ENCODE measurements around the gene KRTAP29-1. TPM values are rescaled to one million over a fixed set of nuclear protein-coding genes. Genes with fewer than 3 reads are reported as not detected.

The KRTAP29-1 gene, protein sequence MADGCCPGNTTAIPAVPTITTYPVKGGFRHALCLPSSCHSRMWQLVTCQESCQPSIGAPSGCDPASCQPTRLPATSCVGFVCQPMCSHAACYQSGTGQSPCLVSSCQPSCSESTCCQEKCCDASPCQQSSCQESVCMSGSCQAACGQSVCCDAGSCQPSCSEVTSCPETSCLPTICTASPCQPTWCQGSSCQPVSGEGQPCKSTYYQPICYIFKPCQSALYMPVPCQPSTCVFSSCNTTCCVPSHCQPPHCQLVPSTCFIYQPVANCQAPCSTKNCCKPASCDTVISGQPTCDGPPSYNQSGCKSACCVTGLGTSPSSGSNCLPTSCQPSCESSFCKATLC
- total RNA-seq = under 1 TPM in 1 of 2 experiments, not detected in 1; 0.20 TPM

DNA sequence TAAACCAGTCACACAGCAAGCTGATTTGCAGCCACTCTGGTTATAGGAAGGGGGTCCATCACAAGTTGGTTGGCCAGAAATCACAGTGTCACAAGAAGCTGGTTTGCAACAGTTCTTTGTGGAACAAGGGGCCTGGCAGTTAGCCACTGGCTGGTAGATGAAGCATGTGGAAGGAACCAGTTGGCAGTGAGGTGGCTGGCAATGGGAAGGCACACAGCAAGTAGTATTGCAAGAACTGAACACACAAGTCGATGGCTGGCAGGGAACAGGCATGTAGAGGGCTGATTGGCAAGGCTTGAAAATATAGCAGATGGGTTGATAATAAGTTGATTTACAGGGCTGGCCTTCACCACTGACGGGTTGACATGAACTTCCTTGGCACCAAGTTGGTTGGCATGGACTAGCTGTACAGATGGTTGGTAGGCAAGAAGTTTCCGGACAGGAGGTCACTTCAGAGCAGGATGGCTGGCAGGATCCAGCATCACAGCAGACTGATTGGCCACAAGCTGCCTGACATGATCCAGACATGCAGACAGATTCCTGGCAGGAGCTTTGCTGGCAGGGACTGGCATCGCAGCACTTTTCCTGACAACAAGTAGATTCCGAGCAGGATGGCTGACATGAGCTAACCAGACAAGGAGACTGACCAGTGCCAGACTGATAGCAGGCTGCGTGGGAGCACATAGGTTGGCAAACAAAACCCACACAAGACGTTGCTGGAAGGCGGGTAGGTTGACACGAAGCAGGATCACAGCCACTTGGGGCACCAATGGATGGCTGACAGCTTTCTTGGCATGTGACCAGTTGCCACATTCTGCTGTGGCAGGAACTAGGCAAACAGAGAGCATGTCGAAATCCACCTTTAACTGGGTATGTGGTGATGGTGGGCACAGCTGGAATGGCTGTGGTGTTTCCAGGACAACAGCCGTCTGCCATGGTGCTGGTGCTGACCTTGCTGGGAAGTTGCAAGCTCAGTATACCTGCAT, at the start of gene KRTAP29-1:
Gene KRTAP29-1, minus strand, starts transcription at position 936 of the 986 bp plus-strand sequence. Its CDS starts 0 bp downstream, at position 936.

GRCh38 chr17:41350381-41350878, 47.8 kb upstream of the KRTAP29-1 start, which contains the start of gene KRT33A:
KRT33A (minus strand) TSS chr17:41350828; CDS start chr17:41350767, 61 bp downstream.

DNA sequence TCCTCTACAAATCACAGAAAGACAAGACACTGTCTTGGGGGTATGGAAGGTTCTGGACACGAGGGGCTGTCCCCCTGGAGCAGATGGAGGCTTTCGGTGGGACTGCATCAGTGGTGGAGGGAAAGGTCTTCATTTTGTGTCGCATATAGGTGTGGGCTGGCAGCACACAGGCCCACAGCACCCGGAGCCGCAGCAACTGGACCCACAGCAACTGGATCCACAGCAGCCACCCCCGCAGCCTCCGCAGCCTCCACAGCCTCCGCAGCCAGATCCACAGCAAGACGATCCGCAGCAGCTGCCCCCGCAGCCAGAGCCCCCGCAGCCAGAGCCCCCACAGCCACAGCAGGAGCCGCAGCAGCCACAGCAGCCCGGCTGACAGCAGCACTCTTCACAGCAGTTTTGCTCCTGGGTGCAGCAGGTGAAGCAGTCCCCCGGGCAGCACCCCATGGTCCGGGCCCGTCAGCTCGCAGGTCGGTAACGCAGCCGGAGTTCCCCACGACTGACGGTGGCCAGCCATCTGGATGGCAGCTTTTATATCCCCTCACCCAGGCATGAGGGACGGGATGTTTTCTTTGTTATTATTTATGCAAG, 12.6 kb upstream of the KRTAP29-1 start, which contains the start of gene KRTAP17-1:
Gene KRTAP17-1, minus strand, starts transcription at position 507 of the 591 bp plus-strand sequence. Its CDS starts 60 bp downstream, at position 447.

DNA sequence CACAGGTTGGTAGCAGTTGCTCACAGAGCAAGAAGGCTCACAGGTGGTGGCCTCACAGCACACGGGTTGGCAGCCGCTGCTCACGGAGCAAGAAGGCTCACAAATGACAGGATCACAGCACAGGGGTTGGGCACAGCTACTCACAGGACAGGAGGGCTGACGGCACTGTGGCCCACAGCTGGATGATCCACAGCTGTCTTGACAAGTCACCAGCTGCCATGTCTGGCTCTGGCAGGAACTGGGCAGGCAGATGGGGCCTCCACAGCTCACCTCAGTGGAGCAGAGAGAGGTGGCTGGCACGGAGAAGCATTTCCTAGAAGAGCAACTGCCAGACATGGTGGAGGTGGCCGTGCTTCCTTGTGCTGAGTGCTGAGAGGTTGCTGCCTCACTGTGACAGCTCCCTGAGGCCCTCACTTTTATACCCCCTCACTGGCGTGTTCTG, 6.3 kb upstream of the KRTAP29-1 start, which contains the start of gene KRTAP16-1:
Gene KRTAP16-1, minus strand, starts transcription at position 392 of the 442 bp plus-strand sequence. Its CDS starts 56 bp downstream, at position 336.

DNA sequence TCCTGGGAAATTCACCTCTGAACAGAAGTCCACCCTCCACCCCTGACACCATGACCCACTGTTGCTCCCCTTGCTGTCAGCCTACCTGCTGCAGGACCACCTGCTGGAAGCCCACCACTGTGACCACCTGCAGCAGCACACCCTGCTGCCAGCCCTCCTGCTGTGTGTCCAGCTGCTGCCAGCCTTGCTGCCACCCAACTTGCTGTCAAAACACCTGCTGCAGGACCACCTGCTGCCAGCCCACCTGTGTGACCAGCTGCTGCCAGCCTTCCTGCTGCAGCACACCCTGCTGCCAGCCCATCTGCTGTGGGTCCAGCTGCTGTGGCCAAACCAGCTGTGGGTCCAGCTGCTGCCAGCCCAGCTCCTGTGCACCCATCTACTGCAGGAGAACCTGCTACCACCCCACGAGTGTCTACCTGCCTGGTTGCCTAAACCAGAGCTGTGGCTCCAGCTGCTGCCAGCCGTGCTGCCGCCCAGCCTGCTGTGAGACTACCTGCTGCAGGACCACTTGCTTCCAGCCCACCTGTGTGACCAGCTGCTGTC, 26.9 kb downstream of the KRTAP29-1 start, which contains the start of gene KRTAP9-7:
Gene KRTAP9-7, plus strand, starts transcription at position 51 of the 543 bp plus-strand sequence. Its CDS starts 0 bp downstream, at position 51.

GRCh38 chr17:41265078-41265477, 37.6 kb downstream of the KRTAP29-1 start, which contains the start of gene KRTAP9-6:
KRTAP9-6 (plus strand) TSS chr17:41265378; CDS start chr17:41265378, 0 bp downstream.

GRCh38 chr17:41255381-41256290, 47.0 kb downstream of the KRTAP29-1 start, which contains the start of gene KRTAP9-9:
KRTAP9-9 (plus strand) TSS chr17:41255384.

Other genes with a start within 250 kb of the KRTAP29-1 start
- not detected for gene KRTAP2-2, start 247.6 kb downstream of the KRTAP29-1 start, total RNA-seq
- gene KRTAP2-3, start 242.7 kb downstream of the KRTAP29-1 start, total RNA-seq = not detected
- not detected for gene KRTAP2-4, start 237.0 kb downstream of the KRTAP29-1 start, total RNA-seq
- gene KRTAP4-7, start 218.7 kb downstream of the KRTAP29-1 start, total RNA-seq = not detected
- gene KRTAP4-8, start 204.7 kb downstream of the KRTAP29-1 start, total RNA-seq = not detected
- gene KRTAP4-16, start 200.6 kb downstream of the KRTAP29-1 start, total RNA-seq = not detected
- not detected for gene KRTAP4-9, start 197.5 kb downstream of the KRTAP29-1 start, total RNA-seq
- not detected for gene KRTAP4-11, start 184.5 kb downstream of the KRTAP29-1 start, total RNA-seq
- not detected for gene KRTAP4-12, start 178.7 kb downstream of the KRTAP29-1 start, total RNA-seq
- gene KRTAP4-6, start 162.3 kb downstream of the KRTAP29-1 start, total RNA-seq = not detected
- gene KRTAP4-5, start 153.0 kb downstream of the KRTAP29-1 start, total RNA-seq = not detected
- not detected for gene KRTAP4-4, start 142.1 kb downstream of the KRTAP29-1 start, total RNA-seq
- gene KRTAP4-3, start 134.6 kb downstream of the KRTAP29-1 start, total RNA-seq = not detected
- gene KRTAP4-2, start 124.6 kb downstream of the KRTAP29-1 start, total RNA-seq = not detected
- gene KRTAP4-1, start 117.9 kb downstream of the KRTAP29-1 start, total RNA-seq = not detected
- not detected for gene KRTAP9-1, start 113.0 kb downstream of the KRTAP29-1 start, total RNA-seq
- not detected for gene KRTAP9-2, start 76.2 kb downstream of the KRTAP29-1 start, total RNA-seq
- not detected for gene KRTAP9-3, start 70.4 kb downstream of the KRTAP29-1 start, total RNA-seq
- not detected for gene KRTAP9-8, start 64.9 kb downstream of the KRTAP29-1 start, total RNA-seq
- gene KRTAP9-4, start 53.2 kb downstream of the KRTAP29-1 start, total RNA-seq = not detected
- not detected for gene KRTAP9-9, start 47.5 kb downstream of the KRTAP29-1 start, total RNA-seq
- gene KRTAP9-6, start 37.5 kb downstream of the KRTAP29-1 start, total RNA-seq = not detected
- gene KRTAP9-7, start 27.2 kb downstream of the KRTAP29-1 start, total RNA-seq = not detected
- gene KRTAP16-1, start 6.5 kb upstream of the KRTAP29-1 start, total RNA-seq = under 1 TPM in 1 of 2 experiments, not detected in 1; 0.14 TPM
- not detected for gene KRTAP17-1, start 12.9 kb upstream of the KRTAP29-1 start, total RNA-seq
- gene KRT33A, start 48.0 kb upstream of the KRTAP29-1 start, total RNA-seq = not detected
- not detected for gene KRT33B, start 67.0 kb upstream of the KRTAP29-1 start, total RNA-seq
- gene KRT34, start 79.5 kb upstream of the KRTAP29-1 start, total RNA-seq = not detected
- gene KRT31, start 94.8 kb upstream of the KRTAP29-1 start, total RNA-seq = not detected
- gene KRT37, start 121.7 kb upstream of the KRTAP29-1 start, total RNA-seq = not detected
- not detected for gene KRT38, start 138.1 kb upstream of the KRTAP29-1 start, total RNA-seq
- not detected for gene KRT32, start 164.5 kb upstream of the KRTAP29-1 start, total RNA-seq
- not detected for gene KRT35, start 178.3 kb upstream of the KRTAP29-1 start, total RNA-seq
- not detected for gene KRT36, start 187.1 kb upstream of the KRTAP29-1 start, total RNA-seq
- gene KRT13, start 202.8 kb upstream of the KRTAP29-1 start, total RNA-seq = not detected
- not detected for gene KRT15, start 216.0 kb upstream of the KRTAP29-1 start, total RNA-seq
- gene KRT19, start 225.5 kb upstream of the KRTAP29-1 start, total RNA-seq = not detected

Measured in activated naive CD4-positive, alpha-beta T cell treated with anti-CD3 and anti-CD28 coated beads, Interleukin-2, amount 10 ng/mL, durations not matched to agents 5 hours and 36 hours (primary cell).